Pancreas (tissue), 10 donors: ENCODE results near the gene ZCCHC14. TPM values are rescaled to one million over a fixed set of nuclear protein-coding genes. Genes with fewer than 3 reads are reported as not detected.
"Not testable (repeated sequence)": the region's sequence is repeated elsewhere in the genome, so short reads cannot be mapped to it uniquely, and the experiment has no call there.

Source experiments
- ATAC-seq, 4 donors: fragments of 200-7000 bp; cut with Tn5 transposase; one replicate each; pipeline versions ENCODE4 v1.8.0 to v1.9.1; 2020; ENCODE audit warnings: mild to moderate bottlenecking in 4 of 4, moderate library complexity in 4 of 4
- DNase-seq, 6 donors: peaks; one replicate each; pipeline ENCODE4 v3.0.0-alpha.2; 2020
- FAIRE-seq: peaks from 2 replicates; lab custom pipeline; 2012; peaks lifted over from hg19 to GRCh38; lab: Jason Lieb, UNC
- H3K27ac ChIP-seq, 4 donors: fragments of 200-600 bp; sonication (generic); 1 replicate in 3 of 4; 2 replicates in 1 of 4; pipeline versions ENCODE4 v1.5.0 to v1.8.0; 2020
- H3K27me3 ChIP-seq, 4 donors: fragments of 200-600 bp; one replicate each; pipeline ENCODE4 v1.8.0; 2021
- H3K36me3 ChIP-seq, 3 donors: fragments of 200-600 bp; sonication (generic) in 1 of 3; one replicate each; pipeline versions ENCODE4 v1.5.0 to v1.8.0; 2020 to 2021
- H3K4me1 ChIP-seq, 3 donors: fragments of 200-600 bp; one replicate each; pipeline ENCODE4 v1.8.0; 2021
- H3K4me3 ChIP-seq, 4 donors: fragments of 200-600 bp; sonication (generic) in 2 of 4; one replicate each; pipeline versions ENCODE4 v1.5.0 to v1.8.0; 2020 to 2021
- H3K9me3 ChIP-seq, 4 donors: fragments of 200-600 bp; one replicate each; pipeline ENCODE4 v1.8.0; 2021
- CTCF ChIP-seq, 4 donors: fragments of 200-600 bp; sonication (generic) in 3 of 4; IDR thresholded peaks; one replicate each; pipeline versions ENCODE4 v1.5.0 to v1.8.0; 2021; ENCODE audit warnings: antibody characterized with exemption in 4 of 4
- WGBS, 2 donors: extraction: QIAGEN DNeasy Blood & Tissue Kit; methylation state at CpG; one replicate each; pipeline ENCODE4 v1.1.7; 2013; 5-methylcytosine and 5-hydroxymethylcytosine counted together
- intact Hi-C, 3 donors: fragments of 100-400 bp; cut with DNase I; formaldehyde crosslinking; loops; one replicate each; pipeline versions ENCODE4 v1.11.1 to v1.14.2; 2022
- polyA plus RNA-seq, 2 donors: library from polyadenylated mRNA; stranded (reverse); fragments of 200-250 nt; gene quantifications; one replicate each; pipeline ENCODE4 v1.2.3, GENCODE V29; 2013
- total RNA-seq, 6 donors: library from RNA; stranded (reverse); fragmentation: NEBNext Ultra II Directional in 4 of 6; extraction: Animal tissue kit (Norgen Biotek cat#: 25700) in 4 of 6; gene quantifications; one replicate each; pipeline versions ENCODE4 v1.2.1 to v1.2.4, GENCODE V29; 2021 to 2023
- donor health status: healthy with polysubstance abuse.
- donor health status: DM: no; HTN: no; CAD: no; lungs with moderate emphysema.
- donor health status: DM: no; HTN: no; CAD: no.
- donor health status: control.
- donor health status: control.
- donor health status: Bipolar disorder and iron deficiency.
- donor health status: DM: yes; HTN: yes; CAD: no.
- donor health status: DM: no; HTN: no; CAD: no.
- donor health status: DM: no; HTN: no; CAD: no.
- donor health status: DM: yes; HTN: yes; CAD: no.

ZCCHC14 gene
- total and polyA plus RNA-seq, 8 donors, result 10.7 to 20.0 (median 12.8) TPM

GRCh38 chr16:87366930-87367329 is 125.9 kb downstream of the ZCCHC14 start:
- no peaks in the 10 kb centered on the region for H3K36me3 ChIP-seq
- no peaks in the 10 kb centered on the region for H3K9me3 ChIP-seq
- no peak overlapping the region for H3K27ac ChIP-seq
- 80 to 88% methylated on average over 1 of the region's 1 CpG for WGBS, 2 donors
- H3K4me3 ChIP-seq, result no peak overlapping the region
- DNase-seq (no peak), ATAC-seq (no peak), FAIRE-seq (no peak)
- TF ChIP-seq CTCF (IDR thresholded peaks at IDR 0.05), result no peak
- no peaks in the 10 kb centered on the region for H3K27me3 ChIP-seq
- H3K4me1 ChIP-seq, result peaks cover 0 to 7% (median 6%) of the 10 kb centered on the region in 3 donors
- intact Hi-C loops, result no loop called here

GRCh38 chr16:87366288-87366687 is 126.5 kb downstream of the ZCCHC14 start:
- H3K9me3 ChIP-seq, result no peaks in the 10 kb centered on the region
- no peak overlapping the region for H3K27ac ChIP-seq
- WGBS, 2 donors, result 63 to 71% methylated on average over 4 of the region's 4 CpGs
- ATAC-seq (peak in 1 of 4 donors; percentile 37), FAIRE-seq (no peak), DNase-seq (peak in 1 of 6 donors; percentile 19)
- intact Hi-C loops, result no loop called here
- peaks cover 0 to 7% (median 6%) of the 10 kb centered on the region in 3 donors for H3K4me1 ChIP-seq
- H3K4me3 ChIP-seq, result no peak overlapping the region
- H3K36me3 ChIP-seq, result no peaks in the 10 kb centered on the region
- TF ChIP-seq CTCF (IDR thresholded peaks at IDR 0.05), result no peak
- no peaks in the 10 kb centered on the region for H3K27me3 ChIP-seq

GRCh38 chr16:87365021-87365713 is 127.7 kb downstream of the ZCCHC14 start:
- WGBS, 2 donors, result 87 to 88% methylated on average over 13 of the region's 13 CpGs
- Histone ChIP-seq H3K27ac (no peak overlapping the region), H3K36me3 (no peaks in the 10 kb centered on the region), H3K4me1 (peaks cover 0 to 7% (median 6%) of the 10 kb centered on the region in 3 donors), H3K27me3 (no peaks in the 10 kb centered on the region), H3K4me3 (no peak overlapping the region), H3K9me3 (no peaks in the 10 kb centered on the region)
- intact Hi-C loops, result no loop called here
- DNase-seq (no peak), ATAC-seq (no peak), FAIRE-seq (no peak)
- no peak for TF ChIP-seq CTCF (IDR thresholded peaks at IDR 0.05)

GRCh38 chr16:87363771-87364455 is 128.9 kb downstream of the ZCCHC14 start:
- 35 to 36% methylated on average over 17 of the region's 17 CpGs for WGBS, 2 donors
- no peaks in the 10 kb centered on the region for H3K27me3 ChIP-seq
- peaks cover 0 to 7% (median 6%) of the 10 kb centered on the region in 3 donors for H3K4me1 ChIP-seq
- ATAC-seq (peak; percentile 42 to 79 (median 76)), FAIRE-seq (no peak), DNase-seq (peak in 2 of 6 donors; percentile 16 to 53)
- no peak for TF ChIP-seq CTCF (IDR thresholded peaks at IDR 0.05)
- H3K9me3 ChIP-seq, result no peaks in the 10 kb centered on the region
- H3K27ac ChIP-seq, result peak overlapping the region in 2 of 4 donors; percentile 22 to 33
- intact Hi-C loops, result no loop called here
- no peak overlapping the region for H3K4me3 ChIP-seq
- peaks cover 0 to 12% (median 0%) of the 10 kb centered on the region in 3 donors for H3K36me3 ChIP-seq

- H3K4me3 ChIP-seq, H3K27me3 ChIP-seq, intact Hi-C loops, H3K9me3 ChIP-seq, ATAC-seq, H3K4me1 ChIP-seq, FAIRE-seq: not testable (repeated sequence)
- Histone ChIP-seq H3K36me3 (peaks cover 0 to 13% (median 0%) of the 10 kb centered on the region in 3 donors), H3K27ac (peak overlapping the region in 1 of 4 donors; percentile 17)
- WGBS, 2 donors, result 91 to 93% methylated on average over 13 of the region's 13 CpGs
- DNase-seq, result peak in 2 of 6 donors; percentile 23 to 28
Measured at GRCh38 chr16:87362828-87363559, 129.8 kb downstream of the ZCCHC14 start.
